Karpas-422 (cell line): Measurements from ENCODE around the gene BCO2. TPM values are rescaled to one million over a fixed set of nuclear protein-coding genes. Genes with fewer than 3 reads are reported as not detected.

Experiments used
- DNase-seq: peaks from one replicate; pipeline ENCODE4 v3.0.0-alpha.2; 2015
- H2AFZ ChIP-seq: fragments of 200-600 bp; sonication (generic); 2 replicates; pipeline ENCODE4 v1.6.1; 2014; ENCODE audit warnings: antibody characterized with exemption, low read length, mixed read lengths
- H3K27ac ChIP-seq: fragments of 200-600 bp; sonication (generic); 2 replicates; pipeline ENCODE4 v1.5.1; 2014; ENCODE audit warnings: mild to moderate bottlenecking, low read length, moderate library complexity
- H3K27me3 ChIP-seq: fragments of 200-600 bp; sonication (generic); 2 replicates; pipeline ENCODE4 v1.6.1; 2014; ENCODE audit warnings: low read length, mixed read lengths
- H3K36me3 ChIP-seq: fragments of 200-600 bp; sonication (generic); 2 replicates; pipeline ENCODE4 v1.6.1; 2014; ENCODE audit warnings: low read length, mixed read lengths; ENCODE audit not compliant: insufficient read depth
- H3K4me1 ChIP-seq: fragments of 200-600 bp; sonication (generic); 2 replicates; pipeline ENCODE4 v1.6.1; 2014; ENCODE audit warnings: mild to moderate bottlenecking, low read length, mixed read lengths
- H3K4me2 ChIP-seq: fragments of 200-600 bp; sonication (generic); 2 replicates; pipeline ENCODE4 v1.6.1; 2014; ENCODE audit warnings: low read length, low read depth, mild to moderate bottlenecking; ENCODE audit not compliant: poor library complexity, severe bottlenecking
- H3K4me3 ChIP-seq: fragments of 200-600 bp; sonication (generic); 2 replicates; pipeline ENCODE4 v1.5.1; 2014; ENCODE audit warnings: mild to moderate bottlenecking, antibody characterized with exemption, low read length, mixed read lengths
- H3K79me2 ChIP-seq: fragments of 200-600 bp; sonication (generic); 2 replicates; pipeline ENCODE4 v1.6.1; 2014; ENCODE audit warnings: mild to moderate bottlenecking, low read length, mixed read lengths
- H3K9ac ChIP-seq: fragments of 200-600 bp; sonication (generic); 2 replicates; pipeline ENCODE4 v1.6.0; 2014; ENCODE audit warnings: low read length
- H3K9me2 ChIP-seq: fragments of 200-600 bp; sonication (generic), shearing (Covaris generic); replicated peaks from 2 replicates; pipeline ENCODE4 v1.6.0; 2014; ENCODE audit warnings: mild to moderate bottlenecking, low read length, moderate library complexity; ENCODE audit not compliant: insufficient read depth
- H3K9me3 ChIP-seq: fragments of 300-700, 200-600 bp; sonication (generic); 2 replicates; pipeline ENCODE4 v1.6.1; 2014; ENCODE audit warnings: low read length, mixed read lengths
- H4K20me1 ChIP-seq: fragments of 200-600 bp; sonication (generic); 2 replicates; pipeline ENCODE4 v1.6.1; 2014; ENCODE audit warnings: mild to moderate bottlenecking, antibody characterized with exemption, low read length, low read depth; ENCODE audit not compliant: insufficient read depth
- total RNA-seq: library from RNA; depleted of rRNA; stranded (reverse); fragments of >200 nt; shearing (Covaris generic); gene quantifications from 2 replicates; pipeline ENCODE4 v1.2.3, GENCODE V29; 2014; ENCODE audit warnings: low replicate concordance; rRNA removed

The BCO2 gene
- total RNA-seq: 0.40 and 1.1 TPM in 2 replicates

- no peaks in the 10 kb centered on the region for H3K36me3 ChIP-seq
- H3K9me3 ChIP-seq: no peaks in the 10 kb centered on the region
- no peak within 1 kb of the TSS for H3K27ac ChIP-seq
- H2AFZ ChIP-seq: no peak within 1 kb of the TSS
- no peaks in the 10 kb centered on the region for H3K27me3 ChIP-seq
- no peaks in the 10 kb centered on the region for H3K9me2 ChIP-seq
- no peak within 1 kb of the TSS for H3K9ac ChIP-seq
- peaks cover 4% of the 10 kb centered on the region; the same call in 1 of the 2 replicates for H3K4me1 ChIP-seq
- H3K4me2 ChIP-seq: peak within 1 kb of the TSS; percentile 64
- no peaks in the 10 kb centered on the region for H4K20me1 ChIP-seq
- no peaks in the 10 kb centered on the region for H3K79me2 ChIP-seq
- peak within 1 kb of the TSS; percentile 51 for H3K4me3 ChIP-seq
- DNase-seq: peak; percentile 57
Observed at GRCh38 chr11:112174789-112175598, at the start of gene BCO2. BCO2 (plus strand) TSS chr11:112175512; CDS start chr11:112175602, 90 bp downstream.

GRCh38 chr11:112127056-112127455, 48.3 kb upstream of the BCO2 start:
- Histone ChIP-seq H4K20me1 (no peaks in the 10 kb centered on the region), H3K27me3 (no peaks in the 10 kb centered on the region), H3K4me3 (no peak overlapping the region), H3K4me2 (no peak overlapping the region), H3K27ac (no peak overlapping the region), H3K4me1 (no peaks in the 10 kb centered on the region), H3K79me2 (no peaks in the 10 kb centered on the region), H3K9me3 (no peaks in the 10 kb centered on the region), H2AFZ (no peak overlapping the region), H3K36me3 (no peaks in the 10 kb centered on the region), H3K9ac (no peak overlapping the region), H3K9me2 (no peaks in the 10 kb centered on the region)
- DNase-seq: no peak

GRCh38 chr11:112128483-112129121, 46.7 kb upstream of the BCO2 start:
- Histone ChIP-seq H3K4me2 (no peak overlapping the region), H3K9me2 (no peaks in the 10 kb centered on the region), H3K4me3 (no peak overlapping the region), H2AFZ (no peak overlapping the region), H3K79me2 (no peaks in the 10 kb centered on the region), H3K27me3 (no peaks in the 10 kb centered on the region), H3K9ac (no peak overlapping the region), H4K20me1 (no peaks in the 10 kb centered on the region), H3K9me3 (no peaks in the 10 kb centered on the region), H3K36me3 (no peaks in the 10 kb centered on the region), H3K27ac (no peak overlapping the region), H3K4me1 (no peaks in the 10 kb centered on the region)
- no peak for DNase-seq

- DNase-seq: no peak
- H3K9me2 ChIP-seq: no peaks in the 10 kb centered on the region
- no peak overlapping the region for H2AFZ ChIP-seq
- no peak overlapping the region for H3K27ac ChIP-seq
- no peaks in the 10 kb centered on the region for H3K79me2 ChIP-seq
- no peak overlapping the region for H3K9ac ChIP-seq
- H3K9me3 ChIP-seq: no peaks in the 10 kb centered on the region
- no peaks in the 10 kb centered on the region for H4K20me1 ChIP-seq
- no peak overlapping the region for H3K4me2 ChIP-seq
- H3K36me3 ChIP-seq: no peaks in the 10 kb centered on the region
- H3K4me3 ChIP-seq: no peak overlapping the region
- no peaks in the 10 kb centered on the region for H3K4me1 ChIP-seq
- no peaks in the 10 kb centered on the region for H3K27me3 ChIP-seq
Observed at GRCh38 chr11:112129656-112130055, 45.7 kb upstream of the BCO2 start.

GRCh38 chr11:112132737-112133136, 42.6 kb upstream of the BCO2 start:
- H3K36me3 ChIP-seq: no peaks in the 10 kb centered on the region
- no peak overlapping the region for H2AFZ ChIP-seq
- DNase-seq: no peak
- H3K27me3 ChIP-seq: no peaks in the 10 kb centered on the region
- no peak overlapping the region for H3K9ac ChIP-seq
- no peak overlapping the region for H3K27ac ChIP-seq
- no peaks in the 10 kb centered on the region for H4K20me1 ChIP-seq
- H3K9me2 ChIP-seq: no peaks in the 10 kb centered on the region
- H3K79me2 ChIP-seq: no peaks in the 10 kb centered on the region
- no peak overlapping the region for H3K4me2 ChIP-seq
- H3K9me3 ChIP-seq: no peaks in the 10 kb centered on the region
- no peak overlapping the region for H3K4me3 ChIP-seq
- no peaks in the 10 kb centered on the region for H3K4me1 ChIP-seq

GRCh38 chr11:112134473-112134872, 40.8 kb upstream of the BCO2 start:
- H3K9me2 ChIP-seq: no peaks in the 10 kb centered on the region

GRCh38 chr11:112143597-112143996, 31.7 kb upstream of the BCO2 start:
- H3K27ac ChIP-seq: no peak overlapping the region
- H3K4me1 ChIP-seq: no peaks in the 10 kb centered on the region
- H3K79me2 ChIP-seq: no peaks in the 10 kb centered on the region
- no peaks in the 10 kb centered on the region for H3K9me3 ChIP-seq
- H3K27me3 ChIP-seq: no peaks in the 10 kb centered on the region
- no peaks in the 10 kb centered on the region for H3K36me3 ChIP-seq
- no peak overlapping the region for H3K4me3 ChIP-seq
- no peaks in the 10 kb centered on the region for H4K20me1 ChIP-seq
- H2AFZ ChIP-seq: no peak overlapping the region
- no peak overlapping the region for H3K9ac ChIP-seq
- no peak for DNase-seq
- no peak overlapping the region for H3K4me2 ChIP-seq
- H3K9me2 ChIP-seq: no peaks in the 10 kb centered on the region

More at GRCh38 chr11:112134473-112134872, 40.8 kb upstream of the BCO2 start:
- Histone ChIP-seq H3K4me2 (no peak overlapping the region), H3K4me3 (no peak overlapping the region), H3K36me3 (no peaks in the 10 kb centered on the region), H3K4me1 (no peaks in the 10 kb centered on the region), H4K20me1 (no peaks in the 10 kb centered on the region), H3K79me2 (no peaks in the 10 kb centered on the region), H2AFZ (no peak overlapping the region), H3K27ac (no peak overlapping the region), H3K27me3 (no peaks in the 10 kb centered on the region), H3K9ac (no peak overlapping the region), H3K9me3 (no peaks in the 10 kb centered on the region)
- no peak for DNase-seq

GRCh38 chr11:112150517-112150916, 24.8 kb upstream of the BCO2 start:
- Histone ChIP-seq H3K9me3 (no peaks in the 10 kb centered on the region), H3K79me2 (no peaks in the 10 kb centered on the region), H3K27me3 (no peaks in the 10 kb centered on the region), H3K4me3 (no peak overlapping the region), H2AFZ (no peak overlapping the region), H3K4me2 (no peak overlapping the region), H3K27ac (no peak overlapping the region), H3K9ac (no peak overlapping the region), H3K36me3 (no peaks in the 10 kb centered on the region), H4K20me1 (no peaks in the 10 kb centered on the region), H3K4me1 (no peaks in the 10 kb centered on the region), H3K9me2 (no peaks in the 10 kb centered on the region)
- no peak for DNase-seq
